GM19372 (cell line): Measurements from ENCODE around the gene CDH12.
"Not testable (repeated sequence)": the region's sequence is repeated elsewhere in the genome, so short reads cannot be mapped to it uniquely, and the experiment has no call there.

Experiments
- ATAC-seq: cut with Tn5 transposase; IDR thresholded peaks from one replicate; pipeline ENCODE4 v1.9.1; 2021; ENCODE audit warnings: mild to moderate bottlenecking, low read depth, moderate library complexity; ENCODE audit not compliant: unreplicated experiment

Gene CDH12

DNA sequence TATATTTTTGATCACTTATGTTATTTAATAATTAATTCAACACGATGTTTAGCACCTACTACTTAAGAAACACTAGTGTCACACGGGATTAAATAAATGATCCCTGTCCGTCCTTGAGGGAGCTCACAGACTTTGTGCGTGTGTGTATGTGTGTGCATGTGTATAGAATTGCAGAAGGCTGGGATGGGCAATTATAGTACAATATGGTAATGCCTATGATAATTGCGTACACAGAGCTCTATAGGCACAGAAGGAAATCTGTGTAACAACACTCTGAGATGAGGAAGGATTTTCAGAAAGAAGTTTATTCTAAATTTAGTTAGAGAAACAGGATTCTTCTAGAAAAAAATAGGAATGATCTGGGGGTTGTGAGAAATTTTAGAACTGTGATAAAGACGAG is 76.9 kb downstream of the CDH12 start:
- ATAC-seq, result no peak

DNA sequence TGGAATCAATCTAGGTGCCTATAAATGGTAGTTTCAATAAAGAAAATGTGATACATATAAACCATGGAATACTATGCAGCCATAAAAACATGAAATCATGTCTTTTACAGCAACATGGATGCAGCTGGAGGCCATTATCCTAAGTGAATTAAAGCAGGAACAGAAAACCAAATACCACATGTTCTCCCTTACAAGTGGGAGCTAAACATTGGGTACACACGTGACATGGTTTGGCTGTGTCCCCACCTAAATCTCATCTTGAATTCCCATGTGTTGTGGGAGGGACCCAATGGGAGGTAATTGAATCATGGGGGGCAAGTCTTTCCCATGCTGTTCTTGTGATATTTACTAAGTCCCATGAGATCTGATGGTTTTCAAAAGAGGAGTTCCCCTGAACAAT is 78.9 kb downstream of the CDH12 start:
- ATAC-seq, result not testable (repeated sequence)

DNA sequence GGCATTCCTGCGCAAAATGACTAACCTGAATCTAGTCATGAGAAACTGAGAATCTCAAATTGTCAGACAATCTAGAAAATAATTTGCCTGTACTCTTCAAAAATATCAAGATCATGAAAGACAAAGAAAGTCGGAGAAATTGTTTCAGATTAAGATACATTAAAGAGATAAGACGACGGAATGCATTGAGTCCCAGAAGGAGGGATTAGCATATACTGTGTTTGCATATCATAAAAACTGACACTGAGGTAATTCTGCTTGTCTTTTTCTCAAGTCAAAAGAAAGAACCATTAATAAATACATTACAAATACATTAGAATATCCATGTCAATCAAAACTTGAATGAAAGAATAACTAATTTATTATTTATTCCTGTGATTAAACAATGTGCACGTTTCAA is 88.4 kb downstream of the CDH12 start:
- ATAC-seq, result no peak

DNA sequence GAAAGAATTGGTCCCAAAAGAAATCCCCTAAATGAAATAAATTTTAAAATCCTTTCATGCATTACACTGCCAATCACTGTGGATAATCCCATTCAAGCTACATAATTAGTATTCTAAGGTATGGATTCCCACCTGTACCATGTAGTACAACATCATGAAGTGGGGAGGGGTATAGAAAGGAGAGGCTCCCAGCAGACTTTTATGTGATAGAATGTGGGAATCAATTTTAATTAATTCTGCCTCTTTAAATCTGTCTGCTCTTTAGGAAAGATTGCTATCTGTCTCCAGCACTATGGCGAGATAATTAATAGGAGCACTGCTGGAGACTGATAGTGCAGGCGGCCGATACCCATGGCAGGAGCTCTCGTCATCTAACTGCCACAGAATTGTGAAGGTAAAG is 95.4 kb downstream of the CDH12 start:
- no peak for ATAC-seq

- ATAC-seq, result no peak
Measured at GRCh38 chr5:22754155-22754554, 99.0 kb downstream of the CDH12 start.

DNA sequence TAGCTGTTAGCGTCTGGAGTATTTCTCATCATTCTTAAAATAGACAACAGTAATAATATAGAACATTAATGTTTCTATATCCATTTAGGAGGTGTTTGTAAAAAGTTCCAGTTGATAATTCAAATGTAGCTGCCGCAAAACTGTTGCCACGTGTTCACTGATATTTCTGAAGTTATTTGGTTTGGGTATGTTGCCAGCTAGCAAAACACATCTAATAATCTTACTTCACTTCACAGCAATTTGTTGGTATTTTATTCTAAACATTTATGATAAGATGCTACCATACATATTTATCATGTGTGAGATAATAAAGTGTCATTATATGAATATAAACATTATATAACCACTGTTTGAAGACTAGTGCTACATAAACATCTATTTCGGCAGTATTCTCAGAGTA is 101.6 kb downstream of the CDH12 start:
- ATAC-seq, result no peak

DNA sequence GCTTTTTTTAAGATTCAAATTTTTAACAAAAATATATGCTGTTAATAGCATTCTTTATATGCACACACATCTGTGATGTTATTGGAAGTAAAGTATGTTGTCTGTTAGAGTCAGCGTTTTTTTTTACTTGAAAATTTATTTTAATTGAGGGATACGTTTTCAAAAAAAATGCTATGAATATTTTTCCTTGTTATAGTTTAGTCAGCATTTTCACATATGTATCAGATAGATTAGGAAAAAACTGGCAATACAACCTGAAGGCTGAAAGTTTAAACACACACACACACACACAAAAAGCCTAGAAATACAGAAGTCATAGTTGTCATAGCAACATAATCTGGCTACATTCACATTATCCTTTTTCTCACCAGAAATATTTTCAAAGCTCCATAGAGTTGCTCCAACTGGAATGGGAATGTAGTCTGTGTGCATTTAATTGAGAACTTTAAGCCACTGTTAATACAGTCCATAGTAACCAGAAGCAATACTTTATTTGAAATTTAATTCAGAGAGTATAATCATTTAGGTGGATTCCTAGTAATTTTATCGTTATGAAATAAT is 116.6 kb downstream of the CDH12 start:
- ATAC-seq, result no peak

DNA sequence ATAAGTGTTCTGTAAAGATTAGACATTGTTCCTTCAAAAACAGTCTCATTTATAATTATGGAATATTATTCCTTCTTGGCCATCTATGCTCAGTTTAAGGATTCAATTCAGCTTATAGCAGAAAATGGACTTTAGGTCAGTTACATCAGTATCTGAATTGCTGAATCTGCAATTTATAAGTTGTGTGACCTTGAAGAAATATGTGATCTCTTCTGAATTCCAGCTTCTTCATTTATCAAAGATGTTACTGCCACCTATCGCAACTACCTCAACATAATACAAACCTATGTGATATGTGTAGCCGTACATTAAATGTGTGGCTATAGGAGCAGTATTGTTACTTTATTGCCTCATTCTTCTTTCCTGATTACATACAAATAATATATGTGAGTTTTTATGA is 118.2 kb downstream of the CDH12 start:
- ATAC-seq, result no peak

DNA sequence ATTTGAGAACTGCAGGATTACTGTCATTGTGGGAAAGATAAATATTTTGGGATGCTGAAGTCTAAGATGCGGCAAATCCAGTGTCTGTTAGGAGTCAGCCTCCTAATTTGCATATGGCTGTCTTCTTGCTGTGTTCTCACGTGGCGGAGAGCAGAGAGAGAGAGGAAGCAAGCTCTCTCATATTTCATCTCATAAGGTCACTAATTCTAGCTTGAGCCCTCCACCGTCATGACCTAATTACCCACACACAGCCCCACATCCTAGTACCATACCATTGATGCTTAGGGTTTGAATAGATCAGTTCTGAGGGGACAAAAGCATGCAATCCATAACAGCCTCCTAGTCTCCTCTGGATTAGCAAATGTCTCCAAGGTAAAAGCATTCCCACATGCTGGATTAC is 124.5 kb downstream of the CDH12 start:
- no peak for ATAC-seq

GRCh38 chr5:22722491-22722890 is 130.7 kb downstream of the CDH12 start:
- no peak for ATAC-seq

DNA sequence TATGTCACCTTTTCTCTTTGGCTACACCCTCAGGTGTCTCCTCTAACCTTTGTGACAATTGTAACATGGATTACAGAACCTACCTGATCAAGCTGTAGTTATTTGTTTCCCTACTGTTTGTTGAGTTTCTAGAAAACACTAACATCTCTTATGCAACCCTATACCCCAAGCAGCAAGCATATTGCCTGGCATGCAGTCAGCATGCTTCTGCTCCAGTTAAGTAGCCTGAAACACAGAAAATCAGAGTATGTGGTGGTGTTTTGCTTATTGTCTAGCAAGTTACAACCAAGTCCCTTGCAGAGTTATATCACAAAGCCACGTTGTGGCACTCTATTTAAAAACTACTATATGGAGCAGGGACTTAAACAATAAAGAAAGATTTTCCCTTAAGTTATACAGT is 131.1 kb downstream of the CDH12 start:
- ATAC-seq, result no peak

DNA sequence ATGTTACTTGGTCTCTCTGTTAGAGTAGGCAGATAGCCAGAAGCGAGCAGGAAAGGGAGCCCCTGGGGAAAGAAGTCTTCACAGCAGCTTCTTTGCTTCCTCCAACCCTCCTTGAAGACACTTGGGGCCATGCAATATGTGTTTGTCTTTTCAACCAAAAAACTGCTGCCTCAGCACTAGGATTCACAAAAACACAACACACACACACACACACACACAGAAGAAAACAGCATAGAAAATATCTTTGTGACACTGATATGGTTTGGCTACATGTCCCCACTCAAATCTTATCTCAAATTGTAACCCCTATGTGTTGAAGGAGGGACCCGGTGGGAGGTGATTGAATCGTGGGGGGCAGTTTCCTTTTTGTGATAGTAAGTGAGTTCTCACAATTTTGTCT is 133.3 kb downstream of the CDH12 start:
- ATAC-seq, result no peak

- ATAC-seq, result no peak
Measured at GRCh38 chr5:22710660-22711059, 142.5 kb downstream of the CDH12 start.

DNA sequence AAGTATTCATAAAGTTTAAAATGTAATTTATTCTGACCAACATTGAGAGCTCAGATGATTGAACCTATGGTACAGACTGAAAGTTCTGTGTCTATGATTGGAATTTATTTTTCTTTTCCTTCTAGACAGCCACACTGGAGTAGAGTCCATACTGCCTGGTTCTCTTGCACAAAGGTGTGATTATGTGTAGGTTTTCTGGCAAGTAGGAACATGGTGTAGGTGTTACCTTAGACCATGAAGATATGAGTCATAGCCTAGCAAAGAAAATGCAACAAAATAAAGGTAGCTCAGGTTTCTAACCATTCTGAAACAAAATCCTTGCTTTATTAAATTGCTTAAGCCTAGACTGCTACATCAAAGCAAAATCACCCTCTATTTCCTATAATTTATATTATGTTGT is 143.4 kb downstream of the CDH12 start:
- no peak for ATAC-seq

- ATAC-seq, result no peak
Measured at GRCh38 chr5:22708770-22709328, 144.3 kb downstream of the CDH12 start.

GRCh38 chr5:22706901-22707300 is 146.2 kb downstream of the CDH12 start:
- no peak for ATAC-seq

- no peak for ATAC-seq
Measured at GRCh38 chr5:22699319-22699718, 153.8 kb downstream of the CDH12 start.

DNA sequence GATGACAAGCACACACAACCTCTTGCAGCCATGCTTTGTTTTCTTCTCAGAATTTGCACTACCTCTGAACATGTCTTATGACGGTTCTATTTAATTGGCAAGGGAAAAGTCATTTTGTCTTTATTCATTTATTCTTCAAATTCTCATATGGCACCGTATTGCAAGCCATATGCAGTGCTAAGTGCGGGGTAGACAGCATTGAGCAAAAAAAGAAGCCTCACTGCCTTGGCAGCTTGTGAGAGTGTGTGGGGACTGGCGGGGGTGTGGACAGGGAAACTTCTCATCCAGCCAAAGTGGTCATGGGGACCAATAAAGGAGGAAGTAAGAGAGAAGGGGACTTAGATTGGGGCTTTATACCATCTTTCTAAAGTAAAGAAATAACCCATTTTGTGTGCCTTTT is 160.0 kb downstream of the CDH12 start:
- no peak for ATAC-seq

DNA sequence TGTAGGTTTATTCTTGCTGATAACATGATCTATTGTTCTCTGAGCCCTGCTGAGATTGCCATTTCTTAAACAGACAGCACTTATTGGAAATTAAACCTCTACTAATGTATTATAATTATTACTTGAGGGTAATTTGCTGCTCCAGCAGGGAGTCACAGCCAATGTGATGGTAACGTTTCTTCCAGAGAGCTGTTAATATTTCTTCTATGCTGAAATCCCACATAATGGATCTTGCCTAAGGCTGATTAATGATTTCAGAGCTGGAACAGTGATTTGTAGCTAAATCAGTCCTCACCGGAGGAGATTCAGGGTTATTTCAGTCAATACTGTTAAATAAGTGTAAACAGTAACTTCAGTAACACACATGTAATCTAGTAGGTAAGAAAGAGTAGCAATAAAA is 170.1 kb downstream of the CDH12 start:
- ATAC-seq, result no peak

DNA sequence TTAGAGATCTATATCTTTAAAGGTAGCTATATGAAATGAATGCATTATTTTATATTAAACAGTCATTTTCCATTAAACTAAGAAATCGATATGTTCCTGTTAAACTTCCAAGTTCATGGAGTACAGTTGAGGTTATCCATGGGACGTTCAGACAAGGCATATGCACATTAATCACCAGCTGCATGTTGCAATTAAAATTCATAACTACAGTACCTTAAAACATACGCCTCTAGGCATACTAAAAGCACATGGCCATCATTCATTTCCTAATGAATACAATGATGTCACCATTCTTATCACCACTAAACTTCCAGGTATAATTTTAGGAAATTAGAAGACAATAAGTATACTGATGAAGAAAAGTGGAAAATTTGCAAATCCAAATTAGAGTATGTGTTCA is 174.3 kb downstream of the CDH12 start:
- ATAC-seq, result no peak

DNA sequence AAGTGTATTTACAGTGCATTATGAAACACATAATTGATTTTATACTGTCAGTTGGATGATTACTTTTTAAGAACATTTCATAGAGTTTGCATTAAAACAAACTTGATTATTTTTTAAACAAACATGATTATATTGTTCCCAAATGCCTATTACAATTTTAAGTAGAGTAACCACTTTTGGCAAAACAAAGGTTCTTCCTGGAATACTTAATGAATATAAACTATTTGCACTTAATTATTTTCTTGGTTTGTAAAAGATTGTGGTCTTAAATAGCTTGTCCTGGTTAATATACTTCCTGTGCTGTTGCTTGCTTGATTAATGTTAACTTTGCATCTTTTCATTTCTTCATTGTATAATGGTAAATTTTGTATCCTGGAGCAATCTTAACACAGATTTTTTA is 180.0 kb downstream of the CDH12 start:
- no peak for ATAC-seq

GRCh38 chr5:22669345-22669744 is 183.8 kb downstream of the CDH12 start:
- no peak for ATAC-seq

DNA sequence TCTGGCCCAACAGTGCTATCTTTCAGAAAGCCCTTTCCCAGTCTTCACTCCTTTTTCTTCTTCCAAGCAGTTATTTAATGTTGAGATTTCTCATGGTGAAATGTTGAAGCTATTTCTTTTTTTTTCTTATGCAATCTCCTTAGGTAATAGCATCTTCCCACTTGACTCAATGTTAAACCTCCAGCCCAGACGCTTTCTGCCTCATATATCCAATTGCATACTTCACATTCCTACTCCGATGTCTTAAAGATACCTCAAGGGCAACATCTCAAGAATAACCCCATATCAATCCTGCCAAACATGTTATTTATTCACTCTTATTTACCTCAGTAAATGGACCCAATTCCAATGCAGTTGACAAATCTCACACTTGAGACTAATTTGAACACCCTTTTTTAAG is 187.3 kb downstream of the CDH12 start:
- ATAC-seq, result no peak
